Measurements from ENCODE around the gene FIGN.

Gene FIGN

GRCh38 chr2:163711258-163711657 lies 24.6 kb downstream of the FIGN start:
- TF ChIP-seq ZNF274 (IDR thresholded peaks at IDR 0.05; ENCODE audit: low read depth, low read length) (no peak), SUZ12 (IDR thresholded peaks at IDR 0.05; ENCODE audit: extremely low read depth, insufficient read depth, insufficient read length) (no peak), YY1 (IDR thresholded peaks at IDR 0.05; ENCODE audit: insufficient read depth, insufficient read length) (no peak)
- H3K4me1 ChIP-seq (ENCODE audit: insufficient read depth, insufficient read length): no peaks in the 10 kb centered on the region
- no peak for DNase-seq (ENCODE audit: low read depth, low spot score)

GRCh38 chr2:163709270-163709669 lies 26.5 kb downstream of the FIGN start:
- DNase-seq (ENCODE audit: low read depth, low spot score): no peak

More at GRCh38 chr2:163711258-163711657, 24.6 kb downstream of the FIGN start:
- Histone ChIP-seq H3K36me3 (ENCODE audit: insufficient read depth, insufficient read length, low read length) (no peaks in the 10 kb centered on the region), H3K4me3 (ENCODE audit: insufficient read length, low read depth) (no peak overlapping the region), H3K9me3 (ENCODE audit: insufficient read depth, low read length) (no peaks in the 10 kb centered on the region), H3K9ac (ENCODE audit: insufficient read length, low read depth) (no peak overlapping the region), H3K27me3 (ENCODE audit: insufficient read depth, insufficient read length) (no peaks in the 10 kb centered on the region)

GRCh38 chr2:163708265-163708664 lies 27.5 kb downstream of the FIGN start:
- Histone ChIP-seq H3K4me1 (ENCODE audit: insufficient read depth, insufficient read length) (no peaks in the 10 kb centered on the region), H3K9ac (ENCODE audit: insufficient read length, low read depth) (no peak overlapping the region), H3K27me3 (ENCODE audit: insufficient read depth, insufficient read length) (no peaks in the 10 kb centered on the region), H3K4me3 (ENCODE audit: insufficient read length, low read depth) (no peak overlapping the region), H3K36me3 (ENCODE audit: insufficient read depth, insufficient read length, low read length) (no peaks in the 10 kb centered on the region), H3K9me3 (ENCODE audit: insufficient read depth, low read length) (no peaks in the 10 kb centered on the region)
- TF ChIP-seq ZNF274 (IDR thresholded peaks at IDR 0.05; ENCODE audit: low read depth, low read length) (no peak), YY1 (IDR thresholded peaks at IDR 0.05; ENCODE audit: insufficient read depth, insufficient read length) (no peak), SUZ12 (IDR thresholded peaks at IDR 0.05; ENCODE audit: extremely low read depth, insufficient read depth, insufficient read length) (no peak)
- no peak for DNase-seq (ENCODE audit: low read depth, low spot score)

More at GRCh38 chr2:163709270-163709669, 26.5 kb downstream of the FIGN start:
- H3K4me1 ChIP-seq (ENCODE audit: insufficient read depth, insufficient read length): no peaks in the 10 kb centered on the region
- no peak overlapping the region for H3K4me3 ChIP-seq (ENCODE audit: insufficient read length, low read depth)
- no peak for TF ChIP-seq SUZ12 (IDR thresholded peaks at IDR 0.05; ENCODE audit: extremely low read depth, insufficient read depth, insufficient read length)
- no peak for TF ChIP-seq YY1 (IDR thresholded peaks at IDR 0.05; ENCODE audit: insufficient read depth, insufficient read length)
- no peak for TF ChIP-seq ZNF274 (IDR thresholded peaks at IDR 0.05; ENCODE audit: low read depth, low read length)
- no peaks in the 10 kb centered on the region for H3K9me3 ChIP-seq (ENCODE audit: insufficient read depth, low read length)
- no peaks in the 10 kb centered on the region for H3K27me3 ChIP-seq (ENCODE audit: insufficient read depth, insufficient read length)
- H3K9ac ChIP-seq (ENCODE audit: insufficient read length, low read depth): no peak overlapping the region
- H3K36me3 ChIP-seq (ENCODE audit: insufficient read depth, insufficient read length, low read length): no peaks in the 10 kb centered on the region

GRCh38 chr2:163703386-163703785 lies 32.4 kb downstream of the FIGN start:
- TF ChIP-seq YY1 (IDR thresholded peaks at IDR 0.05; ENCODE audit: insufficient read depth, insufficient read length) (no peak), ZNF274 (IDR thresholded peaks at IDR 0.05; ENCODE audit: low read depth, low read length) (no peak), SUZ12 (IDR thresholded peaks at IDR 0.05; ENCODE audit: extremely low read depth, insufficient read depth, insufficient read length) (no peak)
- no peaks in the 10 kb centered on the region for H3K9me3 ChIP-seq (ENCODE audit: insufficient read depth, low read length)
- DNase-seq (ENCODE audit: low read depth, low spot score): no peak
- no peak overlapping the region for H3K4me3 ChIP-seq (ENCODE audit: insufficient read length, low read depth)
- no peak overlapping the region for H3K9ac ChIP-seq (ENCODE audit: insufficient read length, low read depth)
- no peaks in the 10 kb centered on the region for H3K4me1 ChIP-seq (ENCODE audit: insufficient read depth, insufficient read length)
- H3K36me3 ChIP-seq (ENCODE audit: insufficient read depth, insufficient read length, low read length): no peaks in the 10 kb centered on the region
- no peaks in the 10 kb centered on the region for H3K27me3 ChIP-seq (ENCODE audit: insufficient read depth, insufficient read length)

GRCh38 chr2:163701399-163702195 lies 34.2 kb downstream of the FIGN start:
- no peak for DNase-seq (ENCODE audit: low read depth, low spot score)
- no peaks in the 10 kb centered on the region for H3K27me3 ChIP-seq (ENCODE audit: insufficient read depth, insufficient read length)
- TF ChIP-seq YY1 (IDR thresholded peaks at IDR 0.05; ENCODE audit: insufficient read depth, insufficient read length) (no peak), ZNF274 (IDR thresholded peaks at IDR 0.05; ENCODE audit: low read depth, low read length) (no peak), SUZ12 (IDR thresholded peaks at IDR 0.05; ENCODE audit: extremely low read depth, insufficient read depth, insufficient read length) (no peak)
- H3K4me3 ChIP-seq (ENCODE audit: insufficient read length, low read depth): no peak overlapping the region
- H3K9me3 ChIP-seq (ENCODE audit: insufficient read depth, low read length): no peaks in the 10 kb centered on the region
- H3K36me3 ChIP-seq (ENCODE audit: insufficient read depth, insufficient read length, low read length): no peaks in the 10 kb centered on the region
- no peaks in the 10 kb centered on the region for H3K4me1 ChIP-seq (ENCODE audit: insufficient read depth, insufficient read length)
- H3K9ac ChIP-seq (ENCODE audit: insufficient read length, low read depth): no peak overlapping the region

- no peaks in the 10 kb centered on the region for H3K4me1 ChIP-seq (ENCODE audit: insufficient read depth, insufficient read length)
- no peak overlapping the region for H3K4me3 ChIP-seq (ENCODE audit: insufficient read length, low read depth)
- DNase-seq (ENCODE audit: low read depth, low spot score): peak; percentile 61
Measured at GRCh38 chr2:163698857-163699256, 37.0 kb downstream of the FIGN start.

GRCh38 chr2:163697846-163698637 lies 37.8 kb downstream of the FIGN start:
- DNase-seq (ENCODE audit: low read depth, low spot score): no peak
- Histone ChIP-seq H3K36me3 (ENCODE audit: insufficient read depth, insufficient read length, low read length) (no peaks in the 10 kb centered on the region), H3K4me3 (ENCODE audit: insufficient read length, low read depth) (no peak overlapping the region), H3K9ac (ENCODE audit: insufficient read length, low read depth) (no peak overlapping the region), H3K9me3 (ENCODE audit: insufficient read depth, low read length) (no peaks in the 10 kb centered on the region), H3K4me1 (ENCODE audit: insufficient read depth, insufficient read length) (peaks cover 2% of the 10 kb centered on the region), H3K27me3 (ENCODE audit: insufficient read depth, insufficient read length) (no peaks in the 10 kb centered on the region)
- TF ChIP-seq SUZ12 (IDR thresholded peaks at IDR 0.05; ENCODE audit: extremely low read depth, insufficient read depth, insufficient read length) (no peak), ZNF274 (IDR thresholded peaks at IDR 0.05; ENCODE audit: low read depth, low read length) (no peak), YY1 (IDR thresholded peaks at IDR 0.05; ENCODE audit: insufficient read depth, insufficient read length) (no peak)

More at GRCh38 chr2:163698857-163699256, 37.0 kb downstream of the FIGN start:
- no peaks in the 10 kb centered on the region for H3K9me3 ChIP-seq (ENCODE audit: insufficient read depth, low read length)
- no peaks in the 10 kb centered on the region for H3K27me3 ChIP-seq (ENCODE audit: insufficient read depth, insufficient read length)
- TF ChIP-seq SUZ12 (IDR thresholded peaks at IDR 0.05; ENCODE audit: extremely low read depth, insufficient read depth, insufficient read length) (no peak), YY1 (IDR thresholded peaks at IDR 0.05; ENCODE audit: insufficient read depth, insufficient read length) (no peak), ZNF274 (IDR thresholded peaks at IDR 0.05; ENCODE audit: low read depth, low read length) (no peak)
- H3K36me3 ChIP-seq (ENCODE audit: insufficient read depth, insufficient read length, low read length): no peaks in the 10 kb centered on the region
- no peak overlapping the region for H3K9ac ChIP-seq (ENCODE audit: insufficient read length, low read depth)

Measured in NT2/D1 (cell line).